ENCODE results near the gene MTREX. TPM values are rescaled to one million over a fixed set of nuclear protein-coding genes. Genes with fewer than 3 reads are reported as not detected.

Gene MTREX
- total RNA-seq, 1 experiment from 2014 or later = 100 TPM

Other genes with a start within 250 kb of the MTREX start
- not detected in 2 replicates for gene GZMA, start 205.3 kb upstream of the MTREX start, total RNA-seq (2014; rRNA removed; shearing (Covaris generic))
- gene GPX8, start 147.8 kb upstream of the MTREX start, total RNA-seq (2014; rRNA removed; shearing (Covaris generic)) = 95.2 and 96.6 TPM in 2 replicates
- 0.21 and 0.35 TPM in 2 replicates for gene CDC20B, start 134.8 kb upstream of the MTREX start, total RNA-seq (2014; rRNA removed; shearing (Covaris generic))
- 3.5 and 4.2 TPM in 2 replicates for gene MCIDAS, start 80.7 kb upstream of the MTREX start, total RNA-seq (2014; rRNA removed; shearing (Covaris generic))
- 0.19 and 0.24 TPM in 2 replicates for gene CCNO, start 74.4 kb upstream of the MTREX start, total RNA-seq (2014; rRNA removed; shearing (Covaris generic))
- 36.3 and 36.6 TPM in 2 replicates for gene DHX29, start 295 bp upstream of the MTREX start, total RNA-seq (2014; rRNA removed; shearing (Covaris generic))
- 17.1 and 18.0 TPM in 2 replicates for gene PLPP1, start 227.0 kb downstream of the MTREX start, total RNA-seq (2014; rRNA removed; shearing (Covaris generic))